DMS 273 treated with DMSO at 0.1 percent for 48 hours (cell line): ENCODE results near the gene RETREG2.

ENCODE experiments used
- DNase-seq: peaks from one replicate; lab custom pipeline; 2025; lab: John Stamatoyannopoulos, UW

RETREG2 gene

GRCh38 chr2:219215871-219216534 lies 37.9 kb downstream of the RETREG2 start:
- DNase-seq, result no peak

GRCh38 chr2:219216535-219216915 lies 38.5 kb downstream of the RETREG2 start:
- no peak for DNase-seq

GRCh38 chr2:219218217-219218731 lies 40.2 kb downstream of the RETREG2 start:
- DNase-seq, result peak; percentile 81

- DNase-seq, result peak; percentile 73
These were observed 40.9 kb downstream of the RETREG2 start, which contains the start of gene ABCB6 for GRCh38 chr2:219218732-219219701. ABCB6 (minus strand) TSS chr2:219218958; CDS start chr2:219218673, 285 bp downstream.

GRCh38 chr2:219219784-219220532 lies 41.9 kb downstream of the RETREG2 start:
- DNase-seq, result no peak

GRCh38 chr2:219220652-219221402 lies 42.8 kb downstream of the RETREG2 start:
- DNase-seq, result no peak

GRCh38 chr2:219221957-219222518 lies 44.0 kb downstream of the RETREG2 start:
- DNase-seq, result peak; percentile 31

GRCh38 chr2:219223831-219224610 lies 45.9 kb downstream of the RETREG2 start:
- DNase-seq, result no peak

- DNase-seq, result no peak
These were observed 47.3 kb downstream of the RETREG2 start for GRCh38 chr2:219225350-219225749.

GRCh38 chr2:219228041-219228910 lies 50.2 kb downstream of the RETREG2 start:
- no peak for DNase-seq

GRCh38 chr2:219228911-219229304 lies 50.8 kb downstream of the RETREG2 start:
- DNase-seq, result no peak

GRCh38 chr2:219229305-219230058 lies 51.4 kb downstream of the RETREG2 start, which contains the start of the genes ANKZF1 and ATG9A:
ANKZF1 (plus strand) TSS chr2:219229806; CDS start chr2:219230258, 452 bp downstream.
ATG9A (minus strand) TSS chr2:219229636; CDS start chr2:219228024, 1,612 bp downstream.
- peak; percentile 97 for DNase-seq

GRCh38 chr2:219230059-219230540 lies 52.0 kb downstream of the RETREG2 start:
- DNase-seq, result no peak

GRCh38 chr2:219234331-219234730 lies 56.3 kb downstream of the RETREG2 start:
- no peak for DNase-seq
